ENCODE results near the gene FGF14. TPM values are rescaled to one million over a fixed set of nuclear protein-coding genes. Genes with fewer than 3 reads are reported as not detected.

Gene FGF14
- total and polyA plus RNA-seq, 2 donors (not counting 3 experiments of a cell fraction or from before 2014, with no cell fraction given) = not detected

DNA sequence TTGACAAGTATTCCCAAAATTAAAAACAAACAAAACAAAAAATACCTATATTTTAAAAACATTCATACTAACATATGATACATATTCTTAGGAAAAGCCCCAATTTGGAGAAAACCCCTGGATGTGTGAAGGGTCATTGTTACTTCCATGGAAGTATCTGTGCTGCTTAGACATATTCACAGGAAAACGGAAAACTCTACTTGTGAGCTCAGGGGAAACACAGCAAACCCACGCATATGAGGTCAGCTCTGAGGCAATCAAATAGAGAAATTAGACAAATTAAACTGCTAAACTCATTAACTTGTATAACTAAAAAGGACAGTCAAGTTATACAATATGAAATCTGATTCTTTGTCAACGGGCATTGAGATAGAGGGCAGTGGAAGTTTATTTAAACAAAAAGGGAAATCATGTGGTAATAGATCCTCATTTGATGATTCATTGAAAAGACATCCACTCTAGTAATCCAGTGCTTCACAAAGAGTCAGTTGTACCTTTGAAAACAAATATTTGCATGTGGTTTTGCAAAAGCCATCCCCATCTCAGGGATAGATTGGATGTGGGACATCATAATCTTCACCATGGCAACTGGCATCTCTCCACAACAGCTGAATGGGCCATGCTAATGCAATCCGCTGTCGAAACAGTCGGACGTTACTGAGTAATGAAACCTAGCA lies 526.0 kb downstream of the FGF14 start:
- no peaks in the 10 kb centered on the region for H4K20me1 ChIP-seq (replicated peaks; ENCODE audit: control insufficient read depth, extremely low read depth, insufficient read depth, low read length)
- DNase-seq (ENCODE audit: low read depth, low spot score) = no peak
- TF ChIP-seq POLR2AphosphoS5 (IDR thresholded peaks at IDR 0.05; ENCODE audit: insufficient read depth, low read depth, low read length) (no peak), MYC (IDR thresholded peaks at IDR 0.05; ENCODE audit: low read depth, low read length) (no peak), JUN (IDR thresholded peaks at IDR 0.05; ENCODE audit: borderline replicate concordance, insufficient read depth, insufficient read length, low read depth) (no peak)
- TF ChIP-seq, protein P1, sequence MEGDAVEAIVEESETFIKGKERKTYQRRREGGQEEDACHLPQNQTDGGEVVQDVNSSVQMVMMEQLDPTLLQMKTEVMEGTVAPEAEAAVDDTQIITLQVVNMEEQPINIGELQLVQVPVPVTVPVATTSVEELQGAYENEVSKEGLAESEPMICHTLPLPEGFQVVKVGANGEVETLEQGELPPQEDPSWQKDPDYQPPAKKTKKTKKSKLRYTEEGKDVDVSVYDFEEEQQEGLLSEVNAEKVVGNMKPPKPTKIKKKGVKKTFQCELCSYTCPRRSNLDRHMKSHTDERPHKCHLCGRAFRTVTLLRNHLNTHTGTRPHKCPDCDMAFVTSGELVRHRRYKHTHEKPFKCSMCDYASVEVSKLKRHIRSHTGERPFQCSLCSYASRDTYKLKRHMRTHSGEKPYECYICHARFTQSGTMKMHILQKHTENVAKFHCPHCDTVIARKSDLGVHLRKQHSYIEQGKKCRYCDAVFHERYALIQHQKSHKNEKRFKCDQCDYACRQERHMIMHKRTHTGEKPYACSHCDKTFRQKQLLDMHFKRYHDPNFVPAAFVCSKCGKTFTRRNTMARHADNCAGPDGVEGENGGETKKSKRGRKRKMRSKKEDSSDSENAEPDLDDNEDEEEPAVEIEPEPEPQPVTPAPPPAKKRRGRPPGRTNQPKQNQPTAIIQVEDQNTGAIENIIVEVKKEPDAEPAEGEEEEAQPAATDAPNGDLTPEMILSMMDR (IDR thresholded peaks at IDR 0.05; ENCODE audit: extremely low read depth in 1 of 2, insufficient read depth in 1 of 2, low read depth in 1 of 2, low read length in 2 of 2) = no peak
- TF ChIP-seq, protein P2, sequence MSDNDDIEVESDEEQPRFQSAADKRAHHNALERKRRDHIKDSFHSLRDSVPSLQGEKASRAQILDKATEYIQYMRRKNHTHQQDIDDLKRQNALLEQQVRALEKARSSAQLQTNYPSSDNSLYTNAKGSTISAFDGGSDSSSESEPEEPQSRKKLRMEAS (IDR thresholded peaks at IDR 0.05; ENCODE audit: insufficient read depth, insufficient read length) = no peak
- intact Hi-C loops (cut with micrococcal nuclease) = no loop called here
- no peak for FAIRE-seq
- ChIA-PET CTCF (no interaction called here), POLR2A (no interaction called here)
- H3K27ac ChIP-seq (ENCODE audit: insufficient read depth, low read depth, low read length) = no peak overlapping the region
- no peaks in the 10 kb centered on the region for H3K27me3 ChIP-seq (ENCODE audit: control insufficient read depth in 2 of 2, insufficient read depth in 2 of 2, low read length in 2 of 2)
- H3K79me2 ChIP-seq (ENCODE audit: control insufficient read depth, insufficient read depth, low read length) = no peaks in the 10 kb centered on the region
- no peak overlapping the region for H3K9ac ChIP-seq (replicated peaks; ENCODE audit: extremely low read depth, insufficient read depth, low read length)
- dilution Hi-C loops (cut with MboI; ENCODE audit: extremely low pct_ligation_motif_present, low sequenced_read_pairs) = no loop called here
- no TSS peak for BruUV-seq (replicated peaks)
- H3K4me2 ChIP-seq (ENCODE audit: insufficient read depth, low read length) = no peak overlapping the region
- H3K9me1 ChIP-seq (replicated peaks; ENCODE audit: control insufficient read depth, extremely low read depth, insufficient read depth, low read length) = no peaks in the 10 kb centered on the region
- no peak overlapping the region for H3K4me3 ChIP-seq (replicated peaks in 1 of 3; ENCODE audit: insufficient read depth in 1 of 3, low read depth in 1 of 3, low read length in 3 of 3)
- no peaks in the 10 kb centered on the region for H3K36me3 ChIP-seq (ENCODE audit: control insufficient read depth in 2 of 2, extremely low read depth in 1 of 2, insufficient read depth in 2 of 2, low read length in 2 of 2)
- H3K9me3 ChIP-seq (replicated peaks; ENCODE audit: control insufficient read depth, insufficient read depth, low read length) = no peaks in the 10 kb centered on the region
- no peak overlapping the region for H2AFZ ChIP-seq (ENCODE audit: low read depth, low read length)
- H3K4me1 ChIP-seq (ENCODE audit: control insufficient read depth, extremely low read depth, insufficient read depth, low read length) = no peaks in the 10 kb centered on the region
